GM21825 (cell line): ENCODE data around the gene RAB29.
"Not testable (repeated sequence)": the region's sequence is repeated elsewhere in the genome, so short reads cannot be mapped to it uniquely, and the experiment has no call there.

Experiments
- ATAC-seq: cut with Tn5 transposase; IDR thresholded peaks from one replicate; pipeline ENCODE4 v1.9.1; 2021; ENCODE audit warnings: mild to moderate bottlenecking, moderate library complexity; ENCODE audit not compliant: unreplicated experiment

The RAB29 gene, protein sequence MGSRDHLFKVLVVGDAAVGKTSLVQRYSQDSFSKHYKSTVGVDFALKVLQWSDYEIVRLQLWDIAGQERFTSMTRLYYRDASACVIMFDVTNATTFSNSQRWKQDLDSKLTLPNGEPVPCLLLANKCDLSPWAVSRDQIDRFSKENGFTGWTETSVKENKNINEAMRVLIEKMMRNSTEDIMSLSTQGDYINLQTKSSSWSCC

DNA sequence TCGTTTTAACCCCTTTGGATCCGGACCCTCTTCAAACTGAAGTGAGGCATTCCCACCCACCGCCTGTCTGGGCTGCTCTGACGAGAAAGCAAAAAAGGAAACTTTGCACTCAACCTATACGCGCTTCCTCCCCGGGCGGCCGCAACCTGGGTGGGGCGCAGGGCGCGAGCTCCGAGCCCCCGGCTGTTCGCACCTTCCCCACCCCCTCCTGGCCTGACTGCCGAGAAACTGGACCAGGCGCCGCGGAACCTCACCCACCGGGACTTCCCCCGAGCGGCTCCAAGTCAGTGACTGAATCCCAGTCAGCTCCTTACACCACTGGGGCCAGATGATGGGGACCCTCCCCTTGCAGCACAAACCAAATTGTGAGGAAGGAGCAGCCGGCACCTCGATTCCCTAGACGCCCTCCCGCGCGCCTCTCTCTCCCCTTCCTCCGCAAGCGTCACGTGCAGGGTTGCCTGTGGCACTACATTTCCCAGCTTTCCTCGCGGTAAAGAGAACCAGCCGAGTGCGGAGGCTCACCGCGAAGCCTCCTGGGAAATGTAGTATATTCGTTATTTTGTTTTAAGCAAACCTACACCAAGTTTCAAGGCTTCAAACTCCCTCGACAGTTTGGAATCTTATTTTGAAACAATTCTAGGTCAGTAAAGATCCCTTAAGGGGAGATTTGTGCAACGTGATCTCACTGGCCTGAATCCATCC lies at the start of gene RAB29:
Gene RAB29, minus strand, starts transcription at position 468 of the 702 bp plus-strand sequence. CDS start 526 bp downstream, outside the sequence.
- ATAC-seq: peak; percentile 71

DNA sequence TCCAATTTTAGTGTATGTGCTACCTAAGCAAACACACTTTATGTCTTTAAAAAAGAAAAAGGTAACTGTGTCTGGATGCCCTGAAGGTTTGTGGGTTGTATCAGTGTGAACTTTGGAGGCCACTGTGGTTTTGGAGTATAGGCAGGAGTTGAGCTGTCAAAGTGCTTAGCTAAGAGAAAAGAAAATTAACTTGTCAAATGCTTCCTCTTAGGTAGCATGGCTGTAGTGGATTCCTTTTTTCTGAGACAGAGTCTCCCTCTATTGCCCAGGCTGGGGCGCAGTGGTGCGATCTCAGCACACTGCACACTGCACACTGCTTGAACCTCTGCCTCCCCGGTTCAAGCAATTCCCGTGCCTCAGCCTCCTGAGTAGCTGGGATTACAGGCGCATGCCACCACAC lies 48.9 kb upstream of the RAB29 start:
- no peak for ATAC-seq

DNA sequence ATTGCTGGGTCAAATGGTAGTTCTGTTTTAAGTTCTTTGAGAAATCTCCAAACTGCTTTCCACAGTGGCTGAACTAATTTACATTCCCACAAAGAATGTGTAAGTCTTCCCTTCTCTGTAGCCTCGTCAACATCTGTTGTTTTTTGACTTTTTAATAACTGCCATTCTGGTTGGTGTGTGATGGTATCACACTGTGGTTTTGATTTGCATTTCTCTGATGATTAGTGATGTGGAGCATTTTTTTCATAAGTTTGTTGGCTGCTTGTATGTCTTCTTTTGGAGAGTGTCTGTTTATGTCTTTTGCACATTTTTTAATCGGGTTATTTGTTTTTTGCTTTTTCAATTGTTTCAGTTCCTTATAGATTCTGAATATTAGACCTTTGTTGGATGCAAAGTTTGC lies 48.0 kb upstream of the RAB29 start:
- ATAC-seq: not testable (repeated sequence)

- no peak for ATAC-seq
Observed at GRCh38 chr1:205822397-205822796, 47.1 kb upstream of the RAB29 start.

- ATAC-seq: no peak
Observed at GRCh38 chr1:205817988-205818387, 42.7 kb upstream of the RAB29 start.

- ATAC-seq: no peak
Observed at GRCh38 chr1:205817364-205817763, 42.1 kb upstream of the RAB29 start.

DNA sequence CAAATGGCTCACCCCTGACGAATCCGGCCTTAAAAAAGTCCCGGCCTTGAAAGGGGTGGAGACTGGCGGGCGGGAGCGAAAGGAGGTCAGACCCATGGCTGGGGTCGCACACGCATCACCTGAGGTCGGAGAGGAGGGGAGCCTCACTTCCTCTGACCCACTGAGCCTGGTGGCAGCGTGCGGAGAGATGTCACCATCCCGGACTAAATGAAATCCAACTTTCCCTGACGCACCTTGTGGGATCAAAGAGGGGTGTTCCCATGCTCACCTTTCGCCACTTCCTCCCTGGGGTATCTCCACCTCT lies 38.4 kb upstream of the RAB29 start:
- ATAC-seq: peak; percentile 4

DNA sequence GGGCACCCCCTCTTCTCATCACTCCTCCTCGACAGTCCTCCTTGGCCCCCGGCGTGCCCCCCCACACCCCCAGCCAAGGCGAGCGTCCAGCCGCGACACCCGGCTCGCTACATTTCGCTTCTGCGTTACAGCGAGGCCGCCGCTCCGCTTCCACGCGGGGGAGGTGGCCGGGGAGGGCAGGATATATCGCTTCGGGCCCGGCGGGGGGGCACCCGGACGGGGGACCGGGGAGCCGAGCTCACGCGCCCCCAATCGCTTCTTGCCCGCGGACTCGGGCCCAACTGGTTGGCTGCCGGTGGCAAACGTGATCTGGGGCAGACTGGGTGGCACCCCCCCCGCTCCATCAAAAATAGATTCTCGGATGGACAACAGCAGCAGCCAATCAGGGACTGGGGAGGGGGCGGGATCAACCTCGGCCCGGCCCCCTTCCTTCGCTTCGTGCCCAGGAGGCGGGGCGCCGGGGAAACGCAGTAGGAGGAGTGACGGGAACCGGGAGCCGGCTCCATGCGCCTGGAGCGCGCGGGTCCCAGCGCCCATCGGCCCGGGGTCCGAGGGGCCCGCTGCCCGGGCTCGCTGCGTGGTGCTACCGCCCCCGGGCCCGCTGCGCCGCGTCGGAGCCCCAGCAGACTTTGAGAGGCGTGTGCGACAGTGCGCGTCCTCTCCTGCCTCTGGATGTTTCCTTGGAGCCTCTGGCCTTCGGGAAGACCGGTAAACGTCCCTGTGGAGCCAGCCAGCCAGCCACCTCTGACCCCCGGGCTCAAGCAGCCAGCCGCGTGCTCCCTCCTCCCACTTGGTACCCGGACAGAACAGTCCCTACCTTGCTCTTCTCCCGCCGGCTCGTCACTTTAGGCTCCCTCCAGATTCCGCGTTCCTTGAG lies 37.8 kb upstream of the RAB29 start, which contains the start of gene SLC41A1:
Gene SLC41A1, minus strand, starts transcription at position 321 of the 877 bp plus-strand sequence. CDS start 2,757 bp downstream, outside the sequence.
- peak; percentile 85 for ATAC-seq

GRCh38 chr1:205812271-205812877 lies 37.1 kb upstream of the RAB29 start:
- no peak for ATAC-seq

DNA sequence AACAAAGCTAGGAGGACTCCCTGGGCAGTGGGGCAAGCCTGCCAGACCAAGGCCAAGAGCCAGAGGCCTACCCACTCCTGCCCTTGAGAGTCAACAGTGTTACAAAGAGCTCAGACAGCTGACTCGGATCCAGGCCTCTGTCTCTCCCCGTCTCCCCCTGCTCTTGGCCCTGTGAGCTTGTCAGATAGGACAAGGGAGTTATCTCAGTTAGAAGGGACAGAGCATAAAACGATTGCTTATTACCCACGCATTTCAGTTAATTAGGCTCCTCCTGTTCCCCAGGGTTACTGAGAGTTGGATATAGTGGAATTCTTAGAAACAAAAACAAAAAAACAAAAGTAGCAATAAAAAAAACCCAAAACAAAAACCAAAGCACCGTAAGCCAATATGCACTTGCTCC lies 36.4 kb upstream of the RAB29 start:
- ATAC-seq: no peak

DNA sequence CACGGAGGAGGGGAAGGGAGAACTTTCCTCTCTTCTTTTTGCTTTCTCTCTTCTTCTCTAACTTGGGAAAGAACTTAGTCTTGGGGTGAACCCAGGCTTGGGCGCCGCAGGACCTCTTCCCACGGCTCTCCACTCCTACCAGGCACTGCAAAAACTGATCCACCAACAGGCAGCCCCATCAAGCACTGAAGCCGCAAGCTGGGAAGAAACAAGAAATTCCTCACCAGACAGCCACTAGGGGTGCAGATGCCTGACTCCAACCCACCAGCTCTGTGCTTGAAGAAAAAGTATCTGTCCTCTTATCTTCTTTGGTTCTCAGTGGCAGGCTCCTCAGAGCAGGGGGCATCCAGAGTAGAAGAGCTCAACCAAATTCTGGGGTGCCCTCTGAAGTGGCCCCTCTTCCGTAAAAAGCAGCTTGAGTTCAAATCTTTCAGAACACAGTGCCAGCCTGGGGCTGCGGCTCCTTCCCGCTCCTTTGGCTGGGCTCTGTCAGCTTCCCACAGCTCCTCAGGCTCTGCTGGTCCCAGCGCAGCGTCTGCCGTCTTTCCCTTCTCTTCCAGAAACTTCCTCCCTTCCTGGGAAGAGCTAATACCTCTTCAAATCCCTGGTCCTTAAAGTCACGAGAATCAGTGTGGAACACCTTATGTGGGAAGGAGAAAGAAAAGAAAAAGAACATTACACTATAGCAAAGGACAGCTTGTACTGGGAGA lies 35.3 kb upstream of the RAB29 start:
- no peak for ATAC-seq

DNA sequence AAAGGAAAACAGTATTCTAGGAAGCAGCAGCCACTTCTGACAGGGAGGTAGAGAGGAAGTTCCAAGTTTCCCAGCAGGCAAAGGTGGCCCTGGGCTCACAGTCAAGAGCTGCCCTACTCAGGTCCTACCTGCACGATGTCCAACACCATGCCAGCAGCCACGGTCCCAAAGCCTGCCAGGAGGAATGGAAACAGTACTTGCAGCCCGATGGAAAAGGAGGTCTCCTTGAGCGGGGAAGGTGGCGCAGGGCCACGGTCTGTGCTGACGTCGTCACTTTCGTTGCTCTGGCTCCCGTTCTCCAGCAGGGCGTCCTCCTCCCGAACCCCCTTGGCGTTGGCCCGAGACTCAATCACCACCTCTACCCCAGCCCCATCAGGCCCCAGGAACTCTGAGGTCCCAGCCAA lies 34.7 kb upstream of the RAB29 start:
- ATAC-seq: no peak

DNA sequence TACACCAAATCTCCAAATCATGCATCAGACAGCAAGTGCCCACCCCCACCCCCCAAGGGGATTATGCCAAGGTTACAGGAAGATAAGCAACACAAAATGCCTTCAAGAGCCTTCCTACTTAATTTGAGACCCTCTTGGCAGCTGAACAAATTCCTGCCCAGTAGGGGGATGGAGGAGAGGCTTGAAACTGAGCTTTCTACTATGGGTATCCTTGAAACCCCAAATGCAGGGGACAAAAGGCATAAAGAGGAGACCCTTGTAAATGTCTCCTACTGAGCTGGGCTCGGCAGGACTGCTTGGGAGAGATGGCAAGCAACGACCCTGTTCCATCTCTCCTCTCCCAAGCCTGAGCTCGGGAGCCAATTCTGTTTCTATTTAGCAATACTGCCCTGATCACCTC lies 34.2 kb upstream of the RAB29 start:
- no peak for ATAC-seq

DNA sequence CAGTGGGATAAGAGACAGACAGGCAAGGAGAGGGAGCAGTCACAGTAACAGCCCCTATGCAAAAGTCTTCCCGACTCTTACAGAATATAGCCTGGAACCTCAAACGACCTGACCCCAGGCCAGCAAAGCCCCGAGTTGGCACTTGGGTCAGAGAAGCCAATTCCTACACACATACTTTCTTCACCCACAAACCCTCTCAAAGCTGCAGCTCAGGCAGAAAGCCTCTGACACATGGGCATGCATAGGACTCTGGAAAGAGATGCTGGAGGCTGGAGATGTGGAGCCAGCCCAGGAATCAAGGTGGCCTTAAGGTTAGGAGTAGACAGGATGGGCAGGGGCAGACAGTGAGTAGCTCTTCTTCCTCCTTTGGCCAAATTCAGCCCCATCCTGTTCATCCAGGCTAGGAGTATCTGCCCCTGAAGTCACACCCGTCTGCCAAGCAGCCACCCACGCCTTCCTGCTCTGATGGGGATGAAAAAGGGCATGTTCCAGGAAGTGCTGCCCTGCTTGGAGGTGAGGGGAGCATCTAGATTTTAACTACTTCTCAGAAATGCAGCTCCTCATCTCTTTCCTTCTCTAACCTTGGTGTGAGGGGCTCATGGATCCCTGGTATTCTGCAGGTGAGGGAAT lies 29.9 kb upstream of the RAB29 start:
- ATAC-seq: no peak

- ATAC-seq: no peak
Observed at GRCh38 chr1:205804605-205805004, 29.3 kb upstream of the RAB29 start.

- no peak for ATAC-seq
Observed at GRCh38 chr1:205803986-205804385, 28.7 kb upstream of the RAB29 start.

DNA sequence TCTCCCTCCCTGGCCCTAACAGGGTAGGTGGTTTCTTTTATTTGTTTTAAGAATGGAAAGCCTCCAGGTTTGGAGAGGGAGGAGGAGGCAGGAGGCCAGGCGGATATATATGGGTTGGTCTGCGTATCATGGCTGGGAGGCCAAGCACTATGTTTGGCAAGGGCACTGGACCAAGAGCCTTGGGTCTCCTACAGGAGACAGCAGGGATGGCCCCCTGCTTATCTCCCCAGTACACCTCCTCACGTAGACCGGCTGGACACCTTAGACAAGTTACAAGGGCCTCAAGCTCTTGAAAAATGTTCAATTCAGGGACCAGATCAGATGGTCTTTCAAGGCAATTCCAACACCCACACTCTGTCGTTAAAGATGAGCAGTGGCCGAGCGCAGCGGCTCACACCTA lies 26.8 kb upstream of the RAB29 start:
- ATAC-seq: no peak

DNA sequence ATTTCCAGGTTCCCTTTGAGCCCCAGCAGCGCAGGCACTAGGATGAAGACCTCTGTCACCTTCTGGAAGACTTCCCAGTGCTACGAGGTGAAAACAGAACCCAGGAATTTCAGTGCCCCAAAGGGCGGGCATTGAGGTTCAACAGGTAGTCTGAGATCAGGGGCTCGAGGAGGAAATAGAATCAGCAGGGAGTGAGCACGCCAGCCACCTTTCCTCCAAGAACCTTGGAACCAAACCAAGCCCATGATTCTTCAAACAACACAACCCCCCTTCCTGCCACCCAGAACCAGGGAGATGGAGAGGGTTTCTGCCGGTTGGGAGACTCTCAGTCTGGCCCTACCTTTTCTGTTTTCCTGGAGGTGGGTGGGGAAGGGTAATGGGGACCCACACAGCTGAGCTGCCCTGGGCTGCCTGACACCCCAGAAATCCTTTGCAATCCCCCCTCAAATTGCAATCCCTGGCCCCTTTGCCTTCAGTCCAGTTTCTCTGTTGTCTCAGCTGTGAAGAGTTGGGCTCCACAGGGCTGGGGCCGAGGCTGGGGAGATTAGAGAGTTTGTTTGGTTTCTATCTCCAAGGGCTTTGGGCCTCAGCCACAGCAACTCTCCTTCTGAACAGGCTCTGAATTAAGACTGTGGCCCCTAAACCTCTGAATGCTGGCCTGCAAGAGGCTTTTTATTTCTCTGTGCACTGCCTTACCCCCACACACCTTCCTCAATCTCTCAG lies 25.9 kb upstream of the RAB29 start:
- no peak for ATAC-seq

GRCh38 chr1:205800427-205800826 lies 25.1 kb upstream of the RAB29 start:
- ATAC-seq: no peak

DNA sequence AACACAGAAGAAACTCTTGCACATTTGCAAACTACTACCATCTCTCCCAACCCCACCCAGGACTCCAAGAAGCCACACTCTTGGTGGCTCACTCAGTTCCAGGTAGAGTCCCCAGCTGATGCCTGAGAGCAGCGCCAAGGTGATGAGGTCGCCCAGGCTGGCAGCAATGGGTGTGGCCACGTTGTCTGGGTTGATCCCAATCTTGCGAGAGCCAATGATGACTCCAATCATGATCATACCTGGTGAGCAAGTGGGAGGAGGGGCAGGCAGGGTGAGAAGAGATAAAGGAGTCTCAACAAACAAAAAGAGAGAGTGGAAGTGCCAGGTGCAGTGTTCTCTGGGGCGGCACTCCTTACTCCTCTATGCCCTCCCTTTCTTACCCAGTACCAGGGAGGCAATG lies 23.3 kb upstream of the RAB29 start:
- no peak for ATAC-seq
